ENCODE measurements around the gene ARMC8. TPM values are rescaled to one million over a fixed set of nuclear protein-coding genes. Genes with fewer than 3 reads are reported as not detected.

ARMC8 gene
- total RNA-seq, 1 experiment from 2014 or later, result 80.9 TPM

DNA sequence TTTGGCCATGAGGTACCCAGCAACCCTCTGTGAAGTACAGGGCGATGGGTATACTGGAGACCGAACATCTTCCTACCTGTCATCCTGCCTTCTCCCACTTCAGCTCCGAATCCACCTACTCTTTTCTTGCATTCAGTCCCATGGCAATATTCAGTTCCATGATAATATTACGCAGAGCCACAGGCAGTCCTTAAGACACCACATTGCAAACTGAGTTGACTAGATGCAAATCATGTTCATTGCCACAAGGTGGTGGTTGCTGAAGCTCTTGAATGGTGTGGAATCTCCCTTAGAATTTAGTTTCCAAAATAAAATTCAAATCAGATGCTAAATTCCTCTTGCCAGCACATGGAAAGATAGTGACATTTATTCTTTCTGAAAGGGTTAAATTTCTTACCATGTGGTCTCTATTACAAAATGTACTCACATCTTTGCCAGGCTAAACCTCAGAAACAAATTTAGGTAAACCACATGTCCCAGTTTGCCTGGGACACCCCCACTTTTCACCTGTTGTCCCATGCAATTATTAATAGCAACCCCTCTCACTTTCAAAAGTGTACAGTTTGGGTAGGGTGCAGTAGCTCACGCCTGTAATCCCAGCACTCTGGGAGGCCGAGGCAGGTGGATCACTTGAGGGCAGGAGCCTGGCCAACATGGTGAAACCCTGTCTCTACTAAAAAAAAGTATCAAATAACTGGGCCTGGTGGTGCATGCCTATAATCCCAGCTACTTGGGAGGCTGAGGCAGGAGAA is 144.2 kb downstream of the ARMC8 start:
- Mint-ChIP-seq H3K4me1 (ENCODE audit: low read depth, unreplicated experiment) (peaks cover 7% of the 10 kb centered on the region), H3K27ac (ENCODE audit: unreplicated experiment) (no peak overlapping the region), H3K27me3 (ENCODE audit: unreplicated experiment) (peaks cover 20% of the 10 kb centered on the region), H3K36me3 (ENCODE audit: insufficient read depth, unreplicated experiment) (peaks cover 12% of the 10 kb centered on the region), H3K9me3 (ENCODE audit: low read depth, unreplicated experiment) (no peaks in the 10 kb centered on the region), H3K4me3 (ENCODE audit: low read depth, unreplicated experiment) (no peak overlapping the region)
- BruUV-seq (replicated peaks), result no TSS peak
- intact Hi-C loops (cut with micrococcal nuclease; ENCODE audit: unreplicated experiment), result loop anchor here (5.0 to 10.0 kb wide), 5 partner anchors 86 to 591 kb away; partner anchors contain the start of gene CEP70
- TF ChIP-seq, protein P1, sequence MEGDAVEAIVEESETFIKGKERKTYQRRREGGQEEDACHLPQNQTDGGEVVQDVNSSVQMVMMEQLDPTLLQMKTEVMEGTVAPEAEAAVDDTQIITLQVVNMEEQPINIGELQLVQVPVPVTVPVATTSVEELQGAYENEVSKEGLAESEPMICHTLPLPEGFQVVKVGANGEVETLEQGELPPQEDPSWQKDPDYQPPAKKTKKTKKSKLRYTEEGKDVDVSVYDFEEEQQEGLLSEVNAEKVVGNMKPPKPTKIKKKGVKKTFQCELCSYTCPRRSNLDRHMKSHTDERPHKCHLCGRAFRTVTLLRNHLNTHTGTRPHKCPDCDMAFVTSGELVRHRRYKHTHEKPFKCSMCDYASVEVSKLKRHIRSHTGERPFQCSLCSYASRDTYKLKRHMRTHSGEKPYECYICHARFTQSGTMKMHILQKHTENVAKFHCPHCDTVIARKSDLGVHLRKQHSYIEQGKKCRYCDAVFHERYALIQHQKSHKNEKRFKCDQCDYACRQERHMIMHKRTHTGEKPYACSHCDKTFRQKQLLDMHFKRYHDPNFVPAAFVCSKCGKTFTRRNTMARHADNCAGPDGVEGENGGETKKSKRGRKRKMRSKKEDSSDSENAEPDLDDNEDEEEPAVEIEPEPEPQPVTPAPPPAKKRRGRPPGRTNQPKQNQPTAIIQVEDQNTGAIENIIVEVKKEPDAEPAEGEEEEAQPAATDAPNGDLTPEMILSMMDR (IDR thresholded peaks at IDR 0.05; ENCODE audit: unreplicated experiment), result peak; percentile 10
- DNase-seq, result no peak
- CTCF ChIA-PET, result interaction anchor here (0.6 kb wide), 2 partner anchors 59 to 86 kb away, joined by 3 to 4 read pairs; no protein-coding TSS in a partner anchor

DNA sequence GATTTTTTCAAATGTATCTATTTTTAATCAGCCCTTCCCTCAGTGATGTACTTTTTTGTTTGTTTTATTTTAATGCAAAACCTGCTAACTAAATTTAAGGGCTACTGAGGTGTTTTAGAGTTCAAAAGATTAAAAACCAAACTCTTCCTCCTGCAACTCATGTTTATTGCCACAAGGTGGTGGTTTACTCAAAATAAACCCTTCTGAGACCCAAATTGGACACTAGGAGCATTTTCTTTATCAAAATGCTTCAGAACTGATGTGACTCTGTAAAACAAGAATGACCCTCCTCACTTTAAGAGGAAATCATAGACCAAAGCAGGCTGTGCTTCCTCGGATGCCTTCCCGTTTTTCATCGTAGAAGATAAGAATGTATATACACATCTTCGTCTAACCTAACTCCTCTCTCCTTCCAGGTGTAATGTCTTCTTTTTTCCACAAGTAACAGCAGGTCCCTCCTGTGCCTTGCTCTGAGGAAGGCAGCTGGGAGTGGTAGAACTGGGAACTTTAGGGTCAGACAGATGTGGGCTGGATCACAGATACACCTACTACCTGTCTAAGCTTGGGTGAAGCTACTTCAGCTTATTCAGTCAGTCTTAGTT is 145.5 kb downstream of the ARMC8 start:
- CTCF ChIA-PET, result interaction anchor here (0.5 to 0.7 kb wide), 3 partner anchors 112 to 361 kb away, joined by 3 to 4 read pairs (median 3); no protein-coding TSS in a partner anchor
- Mint-ChIP-seq H3K27ac (ENCODE audit: unreplicated experiment) (no peak overlapping the region), H3K36me3 (ENCODE audit: insufficient read depth, unreplicated experiment) (peaks cover 12% of the 10 kb centered on the region), H3K4me1 (ENCODE audit: low read depth, unreplicated experiment) (peaks cover 7% of the 10 kb centered on the region), H3K9me3 (ENCODE audit: low read depth, unreplicated experiment) (no peaks in the 10 kb centered on the region), H3K27me3 (ENCODE audit: unreplicated experiment) (peaks cover 20% of the 10 kb centered on the region), H3K4me3 (ENCODE audit: low read depth, unreplicated experiment) (no peak overlapping the region)
- intact Hi-C loops (cut with micrococcal nuclease; ENCODE audit: unreplicated experiment), result loop anchor here (1.0 to 10.0 kb wide), 7 partner anchors 16 to 590 kb away; partner anchors contain the start of genes CEP70 and MRAS
- TF ChIP-seq, protein P1 (IDR thresholded peaks at IDR 0.05; ENCODE audit: unreplicated experiment), result peak; percentile 58
- no peak for DNase-seq
- no TSS peak for BruUV-seq (replicated peaks)

DNA sequence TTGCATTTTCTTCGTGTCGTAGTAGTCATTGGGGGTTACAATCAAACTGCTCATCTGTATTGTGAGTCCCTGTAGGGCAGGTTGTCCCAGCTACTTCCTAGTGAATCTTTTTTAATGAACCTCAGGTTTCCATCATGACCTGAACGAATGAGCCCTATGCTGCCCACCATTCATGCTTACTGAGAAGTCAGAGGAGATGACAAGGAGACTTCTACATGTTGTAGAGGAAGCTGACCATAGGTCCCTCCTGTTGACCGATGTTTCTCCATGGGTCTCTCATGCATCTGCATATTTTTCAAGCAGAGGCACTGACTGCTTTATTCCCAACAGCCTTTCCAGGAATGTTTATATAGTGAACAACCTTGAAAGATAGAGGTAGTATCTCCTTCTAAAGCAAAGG is 147.5 kb downstream of the ARMC8 start:
- intact Hi-C loops (cut with micrococcal nuclease; ENCODE audit: unreplicated experiment), result loop anchor here (5.0 to 10.0 kb wide), 5 partner anchors 83 to 588 kb away; partner anchors contain the start of gene CEP70
- TF ChIP-seq, protein P1 (IDR thresholded peaks at IDR 0.05; ENCODE audit: unreplicated experiment), result no peak
- Mint-ChIP-seq H3K4me3 (ENCODE audit: low read depth, unreplicated experiment) (no peak overlapping the region), H3K27ac (ENCODE audit: unreplicated experiment) (no peak overlapping the region), H3K36me3 (ENCODE audit: insufficient read depth, unreplicated experiment) (peaks cover 6% of the 10 kb centered on the region), H3K27me3 (ENCODE audit: unreplicated experiment) (peaks cover 29% of the 10 kb centered on the region), H3K9me3 (ENCODE audit: low read depth, unreplicated experiment) (no peaks in the 10 kb centered on the region), H3K4me1 (ENCODE audit: low read depth, unreplicated experiment) (peaks cover 7% of the 10 kb centered on the region)
- CTCF ChIA-PET, result no interaction called here
- no TSS peak for BruUV-seq (replicated peaks)
- DNase-seq, result no peak

DNA sequence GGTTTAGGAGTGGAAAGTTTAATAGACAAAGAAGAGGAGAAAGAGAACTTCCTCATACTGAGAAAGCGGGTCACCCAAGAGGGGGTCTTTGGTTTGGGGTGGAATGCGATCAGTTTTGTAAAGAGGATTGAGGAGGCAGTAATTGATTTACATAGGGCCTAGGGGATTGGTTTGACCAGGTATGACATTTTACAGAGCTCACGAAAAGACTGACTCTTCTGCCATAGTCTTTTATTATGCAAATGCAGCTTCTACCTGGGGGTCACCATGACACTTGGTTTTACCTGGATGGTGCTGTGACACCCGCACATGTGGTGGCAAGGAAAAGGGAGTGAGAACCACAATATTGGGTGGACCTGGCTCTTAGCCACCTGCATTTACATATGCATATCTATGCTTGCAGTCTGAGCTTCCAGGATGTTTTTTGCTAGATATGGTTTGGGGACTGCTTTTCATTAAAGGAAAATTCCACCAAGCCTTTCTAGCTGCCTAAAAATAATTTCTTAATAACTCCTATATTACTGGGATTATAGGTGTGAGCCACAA is 149.4 kb downstream of the ARMC8 start:
- Mint-ChIP-seq H3K4me1 (ENCODE audit: low read depth, unreplicated experiment) (no peaks in the 10 kb centered on the region), H3K4me3 (ENCODE audit: low read depth, unreplicated experiment) (no peak overlapping the region), H3K27ac (ENCODE audit: unreplicated experiment) (no peak overlapping the region), H3K36me3 (ENCODE audit: insufficient read depth, unreplicated experiment) (no peaks in the 10 kb centered on the region), H3K27me3 (ENCODE audit: unreplicated experiment) (peaks cover 35% of the 10 kb centered on the region), H3K9me3 (ENCODE audit: low read depth, unreplicated experiment) (no peaks in the 10 kb centered on the region)
- DNase-seq, result no peak
- CTCF ChIA-PET, result interaction anchor here (0.6 to 0.7 kb wide), 2 partner anchors 100 to 247 kb away, joined by 5 to 8 read pairs; no protein-coding TSS in a partner anchor
- intact Hi-C loops (cut with micrococcal nuclease; ENCODE audit: unreplicated experiment), result loop anchor here (10.0 kb wide), 1 partner anchor 358 kb away; no protein-coding TSS in a partner anchor
- TF ChIP-seq, protein P1 (IDR thresholded peaks at IDR 0.05; ENCODE audit: unreplicated experiment), result no peak
- BruUV-seq (replicated peaks), result no TSS peak

Measured in Calu3 (cell line).